Neutrophil (primary cell): ENCODE data around the gene CPA3.

Source experiments
- H3K27ac ChIP-seq: fragments of 200-600 bp; sonication (generic); 2 replicates; pipeline ENCODE4 v1.5.1; 2016; ENCODE audit warnings: mild to moderate bottlenecking, moderate library complexity
- H3K27me3 ChIP-seq: fragments of 200-600 bp; sonication (generic); 2 replicates; pipeline ENCODE4 v1.6.0; 2016; ENCODE audit warnings: mild to moderate bottlenecking
- H3K36me3 ChIP-seq: fragments of 200-600 bp; sonication (generic); 2 replicates; pipeline ENCODE4 v1.5.1; 2017
- H3K4me1 ChIP-seq, 2 experiments: fragments of 200-600 bp in 1 of 2; sonication (generic) in 1 of 2; 1 replicate in 1 of 2; 2 replicates in 1 of 2; pipeline versions ENCODE4 v1.5.1 to v1.6.1; 2013 to 2016; ENCODE audit warnings: low read depth in 1 of 2, low read length in 1 of 2, mild to moderate bottlenecking in 1 of 2, moderate library complexity in 1 of 2; ENCODE audit not compliant: control insufficient read depth in 1 of 2, insufficient read depth in 1 of 2
- H3K4me3 ChIP-seq, 2 experiments: fragments of 200-600 bp in 1 of 2; sonication (generic) in 1 of 2; 1 replicate in 1 of 2; 2 replicates in 1 of 2; pipeline ENCODE4 v1.5.1; 2013 to 2016; ENCODE audit warnings: low read depth in 1 of 2, low read length in 1 of 2, mild to moderate bottlenecking in 1 of 2, moderate library complexity in 1 of 2
- H3K9me3 ChIP-seq: fragments of 200-600 bp; sonication (generic); 2 replicates; pipeline ENCODE4 v1.5.1; 2016
- CTCF ChIP-seq: fragments of 200-600 bp; sonication (generic); IDR thresholded peaks from 2 replicates; pipeline ENCODE4 v1.5.1; 2016; ENCODE audit warnings: antibody characterized with exemption

CPA3 gene

DNA sequence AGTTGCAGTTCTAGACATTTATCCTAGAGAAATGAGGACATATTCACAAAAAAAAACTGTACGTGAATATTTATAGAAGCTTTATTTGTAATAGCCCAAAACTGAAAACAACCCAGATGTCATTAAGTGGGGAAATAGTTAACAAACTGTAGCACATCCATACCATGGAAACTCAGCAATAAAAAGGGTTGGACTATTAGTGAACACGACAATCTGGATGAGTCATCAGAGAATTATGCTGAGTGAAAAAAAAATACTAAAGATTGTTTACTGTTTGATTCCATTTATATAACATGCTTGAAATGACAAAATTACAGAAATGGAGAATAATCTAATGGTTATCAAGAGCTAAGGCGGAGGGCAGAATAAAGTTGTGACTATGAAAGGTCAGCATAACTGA lies 59.5 kb downstream of the CPA3 start:
- no peaks in the 10 kb centered on the region for H3K36me3 ChIP-seq
- no peak overlapping the region for H3K27ac ChIP-seq
- H3K9me3 ChIP-seq = no peaks in the 10 kb centered on the region
- no peaks in the 10 kb centered on the region for H3K4me1 ChIP-seq
- no peak for TF ChIP-seq CTCF
- H3K27me3 ChIP-seq = no peaks in the 10 kb centered on the region
- no peak overlapping the region for H3K4me3 ChIP-seq

DNA sequence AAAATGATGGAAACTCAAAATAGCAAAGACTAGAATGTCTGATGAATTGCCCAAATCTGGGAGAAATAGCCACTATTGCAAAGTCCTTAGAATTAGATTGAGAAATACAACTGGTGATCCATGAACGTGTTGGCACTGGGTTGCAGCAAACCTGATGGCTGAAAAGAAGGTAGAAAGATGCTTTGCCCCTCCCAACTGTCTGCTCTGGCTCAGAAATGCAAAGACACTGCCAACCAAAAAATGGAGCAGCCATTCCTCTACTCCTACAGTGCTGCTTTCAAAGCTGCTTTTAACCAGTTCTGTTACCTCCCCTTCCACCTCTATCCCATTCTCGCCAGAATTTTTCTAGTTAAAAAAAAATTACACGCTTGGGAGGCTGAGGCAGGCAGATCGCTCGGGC lies 60.7 kb downstream of the CPA3 start:
- H3K4me3 ChIP-seq = no peak overlapping the region
- TF ChIP-seq CTCF = no peak
- H3K36me3 ChIP-seq = no peaks in the 10 kb centered on the region
- H3K27ac ChIP-seq = no peak overlapping the region
- no peaks in the 10 kb centered on the region for H3K27me3 ChIP-seq
- H3K4me1 ChIP-seq = no peaks in the 10 kb centered on the region
- no peaks in the 10 kb centered on the region for H3K9me3 ChIP-seq

GRCh38 chr3:148930752-148931151 lies 65.7 kb downstream of the CPA3 start:
- no peaks in the 10 kb centered on the region for H3K27me3 ChIP-seq
- no peak overlapping the region for H3K4me3 ChIP-seq
- H3K4me1 ChIP-seq = no peaks in the 10 kb centered on the region
- TF ChIP-seq CTCF = no peak
- H3K36me3 ChIP-seq = no peaks in the 10 kb centered on the region
- no peak overlapping the region for H3K27ac ChIP-seq
- H3K9me3 ChIP-seq = no peaks in the 10 kb centered on the region

DNA sequence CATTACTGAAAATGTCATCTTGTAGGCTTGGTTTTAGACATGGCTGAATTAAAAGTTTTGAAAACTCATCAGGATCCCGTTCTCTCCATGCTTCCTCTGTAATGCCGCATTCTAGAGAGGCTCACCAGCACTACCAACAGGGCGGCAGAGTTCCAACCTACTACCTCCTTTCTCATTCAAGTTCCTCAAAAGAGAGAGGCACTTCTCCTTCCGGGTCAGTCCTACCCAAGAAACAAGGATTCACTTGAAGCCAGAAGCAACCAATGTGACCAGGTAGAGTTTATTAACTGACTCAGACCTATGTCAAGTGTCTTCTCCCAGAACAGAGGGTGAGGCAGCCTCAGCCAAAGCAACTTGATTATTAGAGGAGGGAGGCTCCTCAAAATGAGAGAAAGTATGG lies 66.5 kb downstream of the CPA3 start:
- TF ChIP-seq CTCF = no peak
- Histone ChIP-seq H3K27me3 (no peaks in the 10 kb centered on the region), H3K27ac (no peak overlapping the region), H3K9me3 (no peaks in the 10 kb centered on the region), H3K4me3 (no peak overlapping the region), H3K4me1 (no peaks in the 10 kb centered on the region), H3K36me3 (no peaks in the 10 kb centered on the region)

- no peaks in the 10 kb centered on the region for H3K4me1 ChIP-seq
- no peaks in the 10 kb centered on the region for H3K36me3 ChIP-seq
- H3K9me3 ChIP-seq = no peaks in the 10 kb centered on the region
- no peaks in the 10 kb centered on the region for H3K27me3 ChIP-seq
- no peak for TF ChIP-seq CTCF
- no peak overlapping the region for H3K27ac ChIP-seq
- H3K4me3 ChIP-seq = no peak overlapping the region
These were observed 67.9 kb downstream of the CPA3 start for GRCh38 chr3:148932972-148933371.
